ENCODE data around the gene MRPS2. TPM values are rescaled to one million over a fixed set of nuclear protein-coding genes. Genes with fewer than 3 reads are reported as not detected.
A peak's percentile ranks its signal among the peaks of the same experiment; 100 is the strongest.

MRPS2 gene
- total and polyA plus RNA-seq, 9 of the 15 experiments (the other 6 are each of a cell fraction or from before 2014, with no cell fraction given), result 8.0 to 167 (median 81.3) TPM

- TF ChIP-seq PCBP1 (IDR thresholded peaks at IDR 0.05; ENCODE audit: low read depth, low read length, poor library complexity, severe bottlenecking) (no peak), EZH2 (IDR thresholded peaks at IDR 0.05; ENCODE audit: borderline replicate concordance, low read depth, low read length) (no peak), EHMT2 (IDR thresholded peaks at IDR 0.05) (no peak), IRF1 (CRISPR knock-in tag; IDR thresholded peaks at IDR 0.05; ENCODE audit: borderline replicate concordance) (no peak), ZNF354B (CRISPR knock-in tag; IDR thresholded peaks at IDR 0.05) (no peak), RBM15 (IDR thresholded peaks at IDR 0.05; ENCODE audit: insufficient read depth, low read length) (no peak), NFATC3 (IDR thresholded peaks at IDR 0.05) (no peak), KDM4B (IDR thresholded peaks at IDR 0.05; ENCODE audit: borderline replicate concordance in 2 of 2, low read depth in 1 of 2) (no peak), EP300 (IDR thresholded peaks at IDR 0.05; ENCODE audit: low read length) (peak; percentile 35), MEIS2 (IDR thresholded peaks at IDR 0.05; ENCODE audit: partially characterized antibody) (no peak), IRF2 (CRISPR knock-in tag; IDR thresholded peaks at IDR 0.05) (no peak), MLX (CRISPR knock-in tag; conservative IDR thresholded peaks at IDR 0.05) (no peak), SUPT5H (IDR thresholded peaks at IDR 0.05) (no peak), ZNF766 (CRISPR knock-in tag; conservative IDR thresholded peaks at IDR 0.05) (no peak), DDX20 (tag; IDR thresholded peaks at IDR 0.05; ENCODE audit: low read depth) (no peak), ETS1 (conservative IDR thresholded peaks at IDR 0.05; ENCODE audit: control insufficient read depth, low read depth, low read length) (no peak), ZNF586 (CRISPR knock-in tag; conservative IDR thresholded peaks at IDR 0.05) (no peak), E2F6 (IDR thresholded peaks at IDR 0.05; ENCODE audit: borderline replicate concordance in 1 of 2, extremely low read depth in 1 of 2, insufficient read depth in 1 of 2, insufficient read length in 1 of 2, low read depth in 1 of 2, low read length in 1 of 2, poor library complexity in 1 of 2, severe bottlenecking in 1 of 2) (no peak), HDAC6 (IDR thresholded peaks at IDR 0.05; ENCODE audit: low read depth, low read length) (no peak), ZNF764 (CRISPR knock-in tag; IDR thresholded peaks at IDR 0.05; ENCODE audit: low read depth) (no peak), ATF3 (IDR thresholded peaks at IDR 0.05) (peak; percentile 92), ATF3 (CRISPR knock-in tag; conservative IDR thresholded peaks at IDR 0.05) (no peak), C11orf30 (IDR thresholded peaks at IDR 0.05; ENCODE audit: low read depth) (no peak), ZNF644 (tag; IDR thresholded peaks at IDR 0.05; ENCODE audit: low read depth) (no peak), ERF (CRISPR knock-in tag; IDR thresholded peaks at IDR 0.05) (no peak)
Observed at GRCh38 chr9:135463140-135463539, 37.3 kb upstream of the MRPS2 start (continued).
